Endothelial cell of umbilical vein (primary cell): ENCODE results near the gene XYLT1. TPM values are rescaled to one million over a fixed set of nuclear protein-coding genes. Genes with fewer than 3 reads are reported as not detected.

Source experiments
- BruUV-seq: library from RNA; stranded (reverse); fragments of 400-500 nt; replicated peaks from 2 replicates; lab custom pipeline; 2021; lab: Mats Ljungman, UMichigan
- CTCF ChIA-PET: fragments of 300-600, 350-600 bp; sonication (Branson Sonifier 250); formaldehyde crosslinking; loops from one replicate; lab custom pipeline; 2021; ENCODE audit warnings: antibody characterized with exemption, inconsistent platforms; lab: Charles Lee
- POLR2A ChIA-PET: fragments of 300-600, 350-600 bp; sonication (Branson Sonifier 250); formaldehyde crosslinking; loops from one replicate; lab custom pipeline; 2021; ENCODE audit warnings: antibody characterized with exemption, inconsistent platforms; lab: Charles Lee
- DNase-seq: peaks from one replicate; pipeline ENCODE4 v3.0.0-alpha.2; 2011; ENCODE audit warnings: low read depth, low spot score
- FAIRE-seq: peaks from 2 replicates; lab custom pipeline; 2011; peaks lifted over from hg19 to GRCh38; lab: Jason Lieb, UNC
- H2AFZ ChIP-seq: 2 replicates; pipeline ENCODE4 v1.6.0; 2012; ENCODE audit warnings: low read depth, low read length, control low read depth, inconsistent platforms
- H3K27ac ChIP-seq: 2 replicates; pipeline ENCODE4 v1.5.1; 2011; ENCODE audit warnings: low read depth, mild to moderate bottlenecking, control low read depth, low read length, moderate library complexity; ENCODE audit not compliant: insufficient read depth
- H3K27me3 ChIP-seq, 2 experiments: 2 replicates each; pipeline versions ENCODE4 v1.6.0 to v1.6.1; 2011; ENCODE audit warnings: low read length in 2 of 2, mixed read lengths in 1 of 2; ENCODE audit not compliant: control insufficient read depth in 2 of 2, insufficient read depth in 2 of 2
- H3K36me3 ChIP-seq, 2 experiments: 2 replicates in 1 of 2; 3 replicates in 1 of 2; pipeline ENCODE4 v1.5.1; 2011; ENCODE audit warnings: low read length in 2 of 2, mild to moderate bottlenecking in 1 of 2, moderate library complexity in 1 of 2; ENCODE audit not compliant: control insufficient read depth in 2 of 2, insufficient read depth in 2 of 2; ENCODE audit errors: extremely low read depth in 1 of 2
- H3K4me1 ChIP-seq: 3 replicates; pipeline ENCODE4 v1.5.1; 2011; ENCODE audit warnings: mild to moderate bottlenecking, low read length; ENCODE audit not compliant: control insufficient read depth, insufficient read depth; ENCODE audit errors: extremely low read depth
- H3K4me2 ChIP-seq: 2 replicates; pipeline ENCODE4 v1.6.1; 2011; ENCODE audit warnings: low read length, control low read depth, mixed read lengths; ENCODE audit not compliant: insufficient read depth
- H3K4me3 ChIP-seq, 3 experiments: fragments of 200-600 bp in 1 of 3; sonication (generic), shearing (Covaris generic) in 1 of 3; replicated peaks in 1 of 3; 2 replicates each; pipeline ENCODE4 v1.5.1; 2011 to 2016; ENCODE audit warnings: control low read depth in 3 of 3, low read length in 3 of 3, mild to moderate bottlenecking in 2 of 3, inconsistent platforms in 1 of 3, low read depth in 1 of 3, moderate library complexity in 1 of 3; ENCODE audit not compliant: insufficient read depth in 1 of 3
- H3K79me2 ChIP-seq: 2 replicates; pipeline ENCODE4 v1.6.0; 2012; ENCODE audit warnings: low read length, inconsistent platforms; ENCODE audit not compliant: control insufficient read depth, insufficient read depth
- H3K9ac ChIP-seq: replicated peaks from 2 replicates; pipeline ENCODE3; 2011; ENCODE audit warnings: low read length, control low read depth; ENCODE audit not compliant: insufficient read depth; ENCODE audit errors: extremely low read depth
- H3K9me1 ChIP-seq: replicated peaks from 3 replicates; pipeline ENCODE4 v1.6.0; 2011; ENCODE audit warnings: mild to moderate bottlenecking, low read length; ENCODE audit not compliant: control insufficient read depth, insufficient read depth; ENCODE audit errors: extremely low read depth
- H3K9me3 ChIP-seq: replicated peaks from 2 replicates; pipeline ENCODE4 v1.5.1; 2012; ENCODE audit warnings: low read length, inconsistent platforms; ENCODE audit not compliant: control insufficient read depth, insufficient read depth
- H4K20me1 ChIP-seq: replicated peaks from 2 replicates; pipeline ENCODE3; 2011; ENCODE audit warnings: mild to moderate bottlenecking, low read length; ENCODE audit not compliant: control insufficient read depth, insufficient read depth; ENCODE audit errors: extremely low read depth
- EZH2 ChIP-seq: IDR thresholded peaks from 2 replicates; pipeline ENCODE4 v1.6.1; 2012; ENCODE audit warnings: borderline replicate concordance, low read depth, mild to moderate bottlenecking, moderate library complexity, low read length, inconsistent platforms; ENCODE audit not compliant: severe bottlenecking
- FOS ChIP-seq: IDR thresholded peaks from 2 replicates; pipeline ENCODE4 v1.6.1; 2011; ENCODE audit warnings: mild to moderate bottlenecking, low read length, moderate library complexity, borderline replicate concordance; ENCODE audit not compliant: insufficient read depth
- GATA2 ChIP-seq: IDR thresholded peaks from 2 replicates; pipeline ENCODE4 v1.7.0; 2011; ENCODE audit warnings: low read depth, mild to moderate bottlenecking, moderate library complexity, mixed read lengths, low read length; ENCODE audit not compliant: insufficient read length, insufficient read depth
- JUN ChIP-seq: IDR thresholded peaks from 2 replicates; pipeline ENCODE4 v1.6.1; 2011; ENCODE audit warnings: borderline replicate concordance, low read depth; ENCODE audit not compliant: insufficient read length, insufficient read depth
- MYC ChIP-seq: IDR thresholded peaks from one replicate; pipeline ENCODE4 v1.6.1; 2011; ENCODE audit warnings: mild to moderate bottlenecking, low read depth, low read length
- POLR2A ChIP-seq: IDR thresholded peaks from 2 replicates; pipeline ENCODE4 v1.6.1; 2012; ENCODE audit warnings: low read depth, mild to moderate bottlenecking, control low read depth, low read length
- POLR2AphosphoS5 ChIP-seq: IDR thresholded peaks from 2 replicates; pipeline ENCODE4 v1.6.1; 2012; ENCODE audit warnings: low read depth, mild to moderate bottlenecking, control low read depth, low read length, moderate library complexity; ENCODE audit not compliant: insufficient read depth
- dilution Hi-C: fragments of 300-500 bp; cut with MboI; formaldehyde crosslinking; loops from one replicate; pipeline ENCODE4 v1.15.0; 2019; ENCODE audit warnings: low sequenced_read_pairs; ENCODE audit not compliant: extremely low pct_ligation_motif_present
- intact Hi-C: fragments of 100-400 bp; cut with micrococcal nuclease; formaldehyde crosslinking; loops from one replicate; pipeline ENCODE4 v1.10.0; 2022
- polyA plus RNA-seq, 4 experiments: library from polyadenylated mRNA; depleted of rRNA in 3 of 4; stranded (reverse) in 3 of 4; unstranded in 1 of 4; fragments of >200 nt; gene quantifications; 2 replicates each; pipeline versions ENCODE4 v1.2.1 to v1.2.3, GENCODE V29; 2011 to 2012; ENCODE audit warnings: missing spikeins in 1 of 4
- total RNA-seq: library from RNA; stranded (reverse); gene quantifications from 2 replicates; pipeline ENCODE4 v1.2.3, GENCODE V29; 2021
- TF ChIP-seq, protein P1 (sequence below), 2 donors: IDR thresholded peaks; 1 replicate in 1 of 2; 2 replicates in 1 of 2; pipeline ENCODE4 v1.5.1; 2011; ENCODE audit warnings: low read length in 2 of 2, mild to moderate bottlenecking in 2 of 2, moderate library complexity in 2 of 2, control low read depth in 1 of 2, inconsistent platforms in 1 of 2, low read depth in 1 of 2; ENCODE audit not compliant: insufficient read depth in 1 of 2; ENCODE audit errors: extremely low read depth in 1 of 2
- TF ChIP-seq, protein P2 (sequence below): IDR thresholded peaks from 2 replicates; pipeline ENCODE4 v1.6.1; 2011; ENCODE audit not compliant: insufficient read depth, insufficient read length

XYLT1 gene
- total and polyA plus RNA-seq, 2 donors (not counting 3 experiments of a cell fraction or from before 2014, with no cell fraction given): 0.63 to 2.9 TPM

DNA sequence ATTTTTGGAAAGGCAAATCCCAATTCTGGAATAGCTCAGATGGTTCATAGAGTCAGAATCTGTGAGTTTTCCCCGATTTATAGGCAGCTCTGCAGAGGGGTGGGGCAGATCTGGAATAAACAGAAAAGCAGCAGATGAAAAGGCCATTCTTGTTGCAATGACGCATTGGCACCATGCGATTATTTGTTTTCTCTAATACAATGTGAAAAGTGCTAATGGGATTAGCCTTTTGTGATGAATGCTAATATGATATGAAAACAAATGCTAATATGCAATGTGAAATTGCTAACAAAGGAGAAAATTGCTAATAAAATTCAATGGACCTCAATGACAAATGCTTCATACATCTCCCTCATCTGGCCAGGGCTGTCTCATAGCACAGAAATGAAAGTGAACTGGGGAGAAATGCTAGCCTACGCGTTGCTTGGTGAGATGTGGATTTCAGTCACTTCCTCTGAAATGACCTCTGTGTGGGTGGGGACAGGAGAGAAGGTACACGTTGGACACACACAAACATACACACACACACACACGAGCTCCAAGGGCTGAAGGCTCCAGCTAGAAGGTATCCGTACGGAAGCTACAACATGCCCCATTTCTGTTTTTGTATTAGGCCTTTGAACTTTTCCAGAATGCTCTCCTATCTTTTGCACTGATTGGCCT, 394.5 kb downstream of the XYLT1 start:
- no peak overlapping the region for H3K4me2 ChIP-seq
- TF ChIP-seq EZH2 (no peak), POLR2A (no peak), FOS (no peak), JUN (no peak), GATA2 (no peak), POLR2AphosphoS5 (no peak), MYC (no peak)
- TF ChIP-seq, protein P1, sequence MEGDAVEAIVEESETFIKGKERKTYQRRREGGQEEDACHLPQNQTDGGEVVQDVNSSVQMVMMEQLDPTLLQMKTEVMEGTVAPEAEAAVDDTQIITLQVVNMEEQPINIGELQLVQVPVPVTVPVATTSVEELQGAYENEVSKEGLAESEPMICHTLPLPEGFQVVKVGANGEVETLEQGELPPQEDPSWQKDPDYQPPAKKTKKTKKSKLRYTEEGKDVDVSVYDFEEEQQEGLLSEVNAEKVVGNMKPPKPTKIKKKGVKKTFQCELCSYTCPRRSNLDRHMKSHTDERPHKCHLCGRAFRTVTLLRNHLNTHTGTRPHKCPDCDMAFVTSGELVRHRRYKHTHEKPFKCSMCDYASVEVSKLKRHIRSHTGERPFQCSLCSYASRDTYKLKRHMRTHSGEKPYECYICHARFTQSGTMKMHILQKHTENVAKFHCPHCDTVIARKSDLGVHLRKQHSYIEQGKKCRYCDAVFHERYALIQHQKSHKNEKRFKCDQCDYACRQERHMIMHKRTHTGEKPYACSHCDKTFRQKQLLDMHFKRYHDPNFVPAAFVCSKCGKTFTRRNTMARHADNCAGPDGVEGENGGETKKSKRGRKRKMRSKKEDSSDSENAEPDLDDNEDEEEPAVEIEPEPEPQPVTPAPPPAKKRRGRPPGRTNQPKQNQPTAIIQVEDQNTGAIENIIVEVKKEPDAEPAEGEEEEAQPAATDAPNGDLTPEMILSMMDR (IDR thresholded peaks at IDR 0.05; ENCODE audit: extremely low read depth in 1 of 2, insufficient read depth in 1 of 2, low read depth in 1 of 2, low read length in 2 of 2): no peak
- TF ChIP-seq, protein P2, sequence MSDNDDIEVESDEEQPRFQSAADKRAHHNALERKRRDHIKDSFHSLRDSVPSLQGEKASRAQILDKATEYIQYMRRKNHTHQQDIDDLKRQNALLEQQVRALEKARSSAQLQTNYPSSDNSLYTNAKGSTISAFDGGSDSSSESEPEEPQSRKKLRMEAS: no peak
- H3K9ac ChIP-seq: no peak overlapping the region
- no peaks in the 10 kb centered on the region for H3K36me3 ChIP-seq
- H4K20me1 ChIP-seq: no peaks in the 10 kb centered on the region
- CTCF ChIA-PET: no interaction called here
- no peaks in the 10 kb centered on the region for H3K27me3 ChIP-seq
- FAIRE-seq: no peak
- no peak overlapping the region for H3K27ac ChIP-seq
- no peak overlapping the region for H2AFZ ChIP-seq
- intact Hi-C loops (no loop called here), dilution Hi-C loops (no loop called here)
- peaks cover 2% of the 10 kb centered on the region for H3K9me3 ChIP-seq
- POLR2A ChIA-PET: no interaction called here
- H3K9me1 ChIP-seq: no peaks in the 10 kb centered on the region
- BruUV-seq: no TSS peak
- DNase-seq: no peak
- H3K79me2 ChIP-seq: no peaks in the 10 kb centered on the region
- no peaks in the 10 kb centered on the region for H3K4me1 ChIP-seq
- no peak overlapping the region for H3K4me3 ChIP-seq
